C4-2B (cell line): Measurements from ENCODE around the gene RNF208.

ENCODE experiments used
- H3K27ac ChIP-seq: fragments of 450-650 bp; 2 replicates; pipeline ENCODE4 v1.5.1; 2017
- CTCF ChIP-seq: fragments of 450-650 bp; conservative IDR thresholded peaks from 2 replicates; pipeline ENCODE4 v1.5.1; 2017; ENCODE audit warnings: mild to moderate bottlenecking
- ZFX ChIP-seq: fragments of 450-650 bp; IDR thresholded peaks from 2 replicates; pipeline ENCODE4 v1.6.1; 2017

The RNF208 gene

GRCh38 chr9:137198902-137199283 is 23.1 kb downstream of the RNF208 start:
- TF ChIP-seq ZFX (peak; percentile 17; the same call in 1 of the 2 replicates), CTCF (no peak)

GRCh38 chr9:137198051-137198901 is 23.8 kb downstream of the RNF208 start:
- H3K27ac ChIP-seq: peak overlapping the region; percentile 85
- TF ChIP-seq ZFX: no peak
- no peak for TF ChIP-seq CTCF

More at GRCh38 chr9:137198902-137199283, 23.1 kb downstream of the RNF208 start:
- H3K27ac ChIP-seq: peak overlapping the region; percentile 85

- no peak for TF ChIP-seq CTCF
- no peak for TF ChIP-seq ZFX
- peak overlapping the region; percentile 85 for H3K27ac ChIP-seq
Measured at GRCh38 chr9:137195525-137196220, 26.4 kb downstream of the RNF208 start.

- peak overlapping the region; percentile 85 for H3K27ac ChIP-seq
- TF ChIP-seq CTCF (no peak), ZFX (no peak)
Measured at GRCh38 chr9:137194909-137195308, 27.1 kb downstream of the RNF208 start.

GRCh38 chr9:137194388-137194787 is 27.7 kb downstream of the RNF208 start:
- peak overlapping the region; percentile 85 for H3K27ac ChIP-seq
- no peak for TF ChIP-seq CTCF
- no peak for TF ChIP-seq ZFX

GRCh38 chr9:137193771-137194170 is 28.3 kb downstream of the RNF208 start:
- peak overlapping the region; percentile 85 for H3K27ac ChIP-seq
- TF ChIP-seq ZFX: no peak
- TF ChIP-seq CTCF: no peak

GRCh38 chr9:137192859-137193258 is 29.2 kb downstream of the RNF208 start:
- H3K27ac ChIP-seq: peak overlapping the region; percentile 85
- TF ChIP-seq ZFX: no peak
